Vagina (tissue), 2 donors: ENCODE data around the gene EMX1. TPM values are rescaled to one million over a fixed set of nuclear protein-coding genes. Genes with fewer than 3 reads are reported as not detected.

ENCODE experiments used
- DNase-seq, 2 donors: peaks; one replicate each; pipeline ENCODE4 v3.0.0-alpha.2; 2017; ENCODE audit errors: extremely low spot score in 2 of 2
- H3K27ac ChIP-seq: fragments of 200-600 bp; sonication (generic); one replicate; pipeline ENCODE4 v1.5.1; 2019
- H3K27me3 ChIP-seq: fragments of 200-600 bp; sonication (generic); one replicate; pipeline ENCODE4 v1.5.1; 2019
- H3K36me3 ChIP-seq, 2 donors: fragments of 200-600 bp; sonication (generic); one replicate each; pipeline ENCODE4 v1.5.1; 2017 to 2019
- H3K4me1 ChIP-seq: fragments of 200-600 bp; sonication (generic); one replicate; pipeline ENCODE4 v1.5.1; 2019
- H3K4me3 ChIP-seq, 2 donors: fragments of 200-600 bp; sonication (generic); 1 replicate in 1 of 2; 2 replicates in 1 of 2; pipeline ENCODE4 v1.5.1; 2016 to 2019
- H3K9me3 ChIP-seq: fragments of 200-600 bp; sonication (generic); one replicate; pipeline ENCODE4 v1.5.1; 2019
- CTCF ChIP-seq, 3 experiments: fragments of 450-650 bp in 2 of 3; fragments of 200-600 bp in 1 of 3; sonication (generic) in 1 of 3; IDR thresholded peaks; one replicate each; pipeline ENCODE4 v1.5.1; 2017 to 2019; ENCODE audit warnings: antibody characterized with exemption in 3 of 3, mild to moderate bottlenecking in 2 of 3, moderate library complexity in 2 of 3
- POLR2A ChIP-seq, 2 donors: fragments of 450-650 bp; IDR thresholded peaks; one replicate each; pipeline ENCODE4 v1.6.1; 2017; ENCODE audit warnings: antibody characterized with exemption in 2 of 2, mild to moderate bottlenecking in 2 of 2, moderate library complexity in 2 of 2
- POLR2AphosphoS5 ChIP-seq, 2 donors: sonication (generic); formaldehyde crosslinking; IDR thresholded peaks; one replicate each; pipeline ENCODE4 v1.9.0; 2017; ENCODE audit warnings: antibody characterized with exemption in 2 of 2, mild to moderate bottlenecking in 2 of 2, low read depth in 1 of 2; ENCODE audit not compliant: insufficient read depth in 1 of 2
- intact Hi-C: fragments of 100-400 bp; cut with DNase I; formaldehyde crosslinking; loops from one replicate; pipeline ENCODE4 v1.15.1; 2023
- total RNA-seq: library from RNA; depleted of rRNA; stranded (reverse); fragments of >200 nt; gene quantifications from one replicate; pipeline ENCODE4 v1.2.3, GENCODE V29; 2016

The EMX1 gene
- total RNA-seq, 1 donor from 2014 or later: not detected

- H3K4me3 ChIP-seq: no peak overlapping the region
- H3K36me3 ChIP-seq: no peaks in the 10 kb centered on the region
- H3K27me3 ChIP-seq: peaks cover 37% of the 10 kb centered on the region
- H3K27ac ChIP-seq: no peak overlapping the region
- H3K9me3 ChIP-seq: no peaks in the 10 kb centered on the region
- TF ChIP-seq CTCF (IDR thresholded peaks at IDR 0.05): no peak
- no peak for TF ChIP-seq POLR2A (IDR thresholded peaks at IDR 0.05)
- TF ChIP-seq POLR2AphosphoS5 (IDR thresholded peaks at IDR 0.05; ENCODE audit: insufficient read depth in 1 of 2, low read depth in 1 of 2): no peak
- intact Hi-C loops: no loop called here
- no peak for DNase-seq
- H3K4me1 ChIP-seq: peaks cover 41% of the 10 kb centered on the region
Observed at GRCh38 chr2:72913486-72914205, 3.7 kb upstream of the EMX1 start.

GRCh38 chr2:72914206-72914559 is 3.1 kb upstream of the EMX1 start:
- no peak for TF ChIP-seq CTCF (IDR thresholded peaks at IDR 0.05)
- no peak for TF ChIP-seq POLR2AphosphoS5 (IDR thresholded peaks at IDR 0.05; ENCODE audit: insufficient read depth in 1 of 2, low read depth in 1 of 2)
- TF ChIP-seq POLR2A (IDR thresholded peaks at IDR 0.05): no peak
- Histone ChIP-seq H3K27me3 (peaks cover 36% of the 10 kb centered on the region), H3K27ac (no peak overlapping the region), H3K36me3 (no peaks in the 10 kb centered on the region), H3K9me3 (no peaks in the 10 kb centered on the region), H3K4me1 (peaks cover 42% of the 10 kb centered on the region), H3K4me3 (no peak overlapping the region)
- intact Hi-C loops: no loop called here
- DNase-seq: no peak

- intact Hi-C loops: no loop called here
- H3K4me3 ChIP-seq: no peak overlapping the region
- no peak for DNase-seq
- no peaks in the 10 kb centered on the region for H3K36me3 ChIP-seq
- H3K9me3 ChIP-seq: no peaks in the 10 kb centered on the region
- no peak overlapping the region for H3K27ac ChIP-seq
- TF ChIP-seq POLR2AphosphoS5 (IDR thresholded peaks at IDR 0.05; ENCODE audit: insufficient read depth in 1 of 2, low read depth in 1 of 2) (no peak), CTCF (IDR thresholded peaks at IDR 0.05) (no peak), POLR2A (IDR thresholded peaks at IDR 0.05) (no peak)
- peaks cover 37% of the 10 kb centered on the region for H3K27me3 ChIP-seq
- peaks cover 44% of the 10 kb centered on the region for H3K4me1 ChIP-seq
Observed at GRCh38 chr2:72914589-72915319, 2.6 kb upstream of the EMX1 start.

GRCh38 chr2:72915320-72915906 is 1.9 kb upstream of the EMX1 start:
- intact Hi-C loops: no loop called here
- peak overlapping the region; percentile 34 to 49 for H3K4me3 ChIP-seq
- H3K4me1 ChIP-seq: peaks cover 50% of the 10 kb centered on the region
- H3K27ac ChIP-seq: no peak overlapping the region
- H3K27me3 ChIP-seq: peaks cover 42% of the 10 kb centered on the region
- no peaks in the 10 kb centered on the region for H3K36me3 ChIP-seq
- TF ChIP-seq POLR2A (IDR thresholded peaks at IDR 0.05) (no peak), CTCF (IDR thresholded peaks at IDR 0.05) (no peak), POLR2AphosphoS5 (IDR thresholded peaks at IDR 0.05; ENCODE audit: insufficient read depth in 1 of 2, low read depth in 1 of 2) (no peak)
- no peaks in the 10 kb centered on the region for H3K9me3 ChIP-seq
- no peak for DNase-seq
